ENCODE results near the gene MEGF6.

MEGF6 gene

GRCh38 chr1:3453203-3453761, 158.0 kb downstream of the MEGF6 start:
- peak; percentile 19 for DNase-seq

DNA sequence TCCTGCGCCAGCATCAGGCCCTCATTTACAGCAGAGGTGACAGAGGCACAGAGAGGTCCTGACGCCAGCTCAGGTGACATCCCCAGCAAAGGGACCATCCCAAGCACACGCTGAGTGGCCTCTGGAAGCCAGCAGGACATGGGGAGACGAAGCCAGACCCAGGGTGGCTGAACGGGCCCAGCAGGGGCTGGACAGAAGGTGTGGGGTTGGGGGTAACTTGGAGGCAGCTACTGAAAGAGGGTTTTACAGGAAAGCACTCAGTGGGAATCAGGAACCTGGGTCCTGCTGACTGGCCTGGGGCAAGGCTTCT, 158.5 kb downstream of the MEGF6 start:
- no peak for DNase-seq

DNA sequence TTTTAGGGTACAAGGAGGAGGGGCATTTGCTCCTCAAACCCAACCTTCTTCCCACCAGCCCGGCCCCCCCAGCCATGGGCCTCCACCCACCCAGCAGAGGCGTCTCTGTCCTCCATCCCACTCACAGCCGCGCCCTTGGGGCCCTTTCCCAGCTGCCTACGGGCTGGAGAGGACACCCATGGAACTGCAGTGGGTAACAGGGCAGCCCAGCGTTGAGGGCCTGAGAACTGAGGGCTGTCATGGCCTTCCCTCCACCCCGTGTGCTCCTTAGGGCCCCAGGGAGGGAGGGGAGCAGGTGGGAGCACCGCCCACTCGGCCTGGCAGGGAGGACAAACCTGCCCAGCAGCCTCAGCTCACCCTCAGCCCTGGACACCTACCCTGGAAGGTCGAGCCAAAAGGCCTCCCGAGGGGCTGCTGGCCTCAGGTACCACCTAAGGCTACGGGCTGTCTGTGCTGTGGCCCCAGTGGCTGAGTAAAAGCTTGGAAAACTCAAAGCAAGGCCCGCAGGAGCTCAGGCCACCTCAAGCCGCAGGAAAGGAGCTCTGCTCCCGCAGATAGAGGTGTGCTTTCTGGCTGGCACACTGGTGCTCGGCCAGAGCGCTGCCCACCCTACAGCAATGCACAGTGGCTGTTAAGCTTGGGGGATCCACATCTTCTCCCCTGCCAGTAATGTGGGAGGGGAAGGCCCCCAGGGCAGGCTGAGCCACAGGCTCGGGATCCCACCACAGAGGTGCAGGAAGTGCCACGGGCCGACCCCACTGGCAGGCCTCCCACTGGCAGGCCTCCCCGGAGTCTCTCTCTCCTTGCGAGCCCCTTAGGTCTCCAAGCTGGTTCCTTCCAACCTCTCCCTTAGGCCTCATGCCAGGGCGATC, 159.1 kb downstream of the MEGF6 start:
- DNase-seq, result no peak

GRCh38 chr1:3450983-3451382, 160.3 kb downstream of the MEGF6 start:
- no peak for DNase-seq

DNA sequence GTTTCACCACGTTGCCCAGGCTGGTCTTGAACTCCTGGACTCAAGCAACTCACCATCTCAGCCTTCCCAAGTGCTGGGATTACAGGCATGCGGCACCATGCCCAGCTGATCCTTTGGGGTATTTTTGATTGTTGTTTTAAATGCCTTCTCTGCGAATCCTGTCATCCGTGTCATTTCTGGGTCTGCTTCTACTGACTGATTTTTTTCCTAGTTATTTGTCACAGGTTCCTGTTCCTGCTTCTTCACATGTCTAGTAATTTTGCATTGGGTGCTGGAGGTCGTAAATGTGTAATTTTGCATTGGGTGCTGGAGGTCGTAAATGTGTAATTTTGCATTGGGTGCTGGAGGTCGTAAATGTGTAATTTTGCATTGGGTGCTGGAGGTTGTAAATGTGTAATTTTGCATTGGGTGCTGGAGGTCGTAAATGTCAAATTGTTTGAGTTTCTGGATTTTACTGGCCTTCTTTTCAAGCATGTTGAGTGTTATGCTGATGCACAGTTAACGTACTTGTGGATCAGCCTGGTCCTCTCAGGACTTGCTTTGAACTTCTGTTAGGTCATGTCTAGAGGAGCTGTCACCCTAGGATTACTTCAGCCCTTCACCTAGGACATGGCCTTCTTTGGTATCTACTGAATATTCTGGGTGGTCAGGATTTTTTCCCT, 161.0 kb downstream of the MEGF6 start:
- no peak for DNase-seq

DNA sequence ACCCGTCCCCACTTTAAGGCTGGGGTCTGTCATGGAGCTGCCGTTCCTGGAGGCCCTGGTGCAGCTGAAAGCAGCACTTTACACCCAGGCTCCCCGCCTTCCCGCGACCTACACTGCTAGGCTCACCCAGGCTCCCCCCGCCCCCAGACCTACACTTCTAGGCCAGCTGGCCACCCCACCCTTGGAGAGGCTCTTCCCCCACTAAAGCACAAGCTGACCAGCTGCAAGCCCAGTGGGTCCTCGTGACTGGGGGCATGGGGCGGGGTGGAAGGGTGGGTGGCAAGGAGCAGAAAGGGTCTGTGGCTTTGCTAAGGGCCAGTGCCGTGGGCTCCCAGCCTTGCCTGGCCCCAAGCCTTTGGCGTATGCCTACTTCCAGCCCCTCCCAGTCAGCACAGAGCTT, 166.6 kb downstream of the MEGF6 start:
- no peak for DNase-seq

DNA sequence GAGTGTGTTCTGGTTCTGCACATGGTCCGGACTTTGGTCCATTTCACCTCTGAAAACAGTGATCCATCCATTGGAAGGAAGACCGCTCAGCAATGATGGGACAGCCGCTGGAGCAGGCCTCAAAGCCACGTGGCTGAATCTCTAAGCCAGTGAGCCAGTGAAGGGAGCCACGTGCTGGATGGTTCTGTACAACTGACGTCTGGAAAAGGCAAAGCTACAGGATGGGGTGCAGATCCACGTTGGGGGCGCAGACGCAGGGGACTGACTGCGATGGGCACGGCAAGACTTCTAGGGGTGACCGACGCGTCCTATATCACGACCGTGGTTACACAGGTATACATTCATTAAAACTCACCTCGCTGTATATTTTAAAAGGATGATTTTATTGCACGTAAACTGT, 167.0 kb downstream of the MEGF6 start:
- DNase-seq, result no peak

GRCh38 chr1:3443807-3444206, 167.5 kb downstream of the MEGF6 start:
- DNase-seq, result no peak

DNA sequence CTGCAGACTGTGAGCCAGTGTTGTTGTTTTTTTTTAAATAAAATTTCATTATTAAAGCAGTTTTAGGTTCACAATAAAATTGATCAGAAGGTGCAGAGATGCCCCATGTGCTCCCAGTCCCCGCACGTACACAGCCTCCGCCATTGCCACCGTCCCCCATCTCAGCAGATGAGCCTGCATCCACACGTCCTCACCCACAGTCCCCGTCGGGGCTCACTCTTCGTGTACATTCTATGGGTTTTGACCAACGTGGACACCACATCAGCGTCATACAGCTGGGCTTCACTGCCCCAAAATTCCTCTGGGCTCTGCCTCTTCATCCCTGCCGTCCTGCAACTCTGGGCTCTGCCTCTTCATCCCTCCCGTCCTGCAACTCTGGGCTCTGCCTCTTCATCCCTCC, 168.4 kb downstream of the MEGF6 start:
- DNase-seq, result no peak

GRCh38 chr1:3442331-3442730, 169.0 kb downstream of the MEGF6 start:
- DNase-seq, result no peak

GRCh38 chr1:3441880-3442279, 169.4 kb downstream of the MEGF6 start:
- DNase-seq, result no peak

GRCh38 chr1:3441410-3441847, 169.9 kb downstream of the MEGF6 start:
- DNase-seq, result no peak

GRCh38 chr1:3440711-3441409, 170.4 kb downstream of the MEGF6 start:
- no peak for DNase-seq

DNA sequence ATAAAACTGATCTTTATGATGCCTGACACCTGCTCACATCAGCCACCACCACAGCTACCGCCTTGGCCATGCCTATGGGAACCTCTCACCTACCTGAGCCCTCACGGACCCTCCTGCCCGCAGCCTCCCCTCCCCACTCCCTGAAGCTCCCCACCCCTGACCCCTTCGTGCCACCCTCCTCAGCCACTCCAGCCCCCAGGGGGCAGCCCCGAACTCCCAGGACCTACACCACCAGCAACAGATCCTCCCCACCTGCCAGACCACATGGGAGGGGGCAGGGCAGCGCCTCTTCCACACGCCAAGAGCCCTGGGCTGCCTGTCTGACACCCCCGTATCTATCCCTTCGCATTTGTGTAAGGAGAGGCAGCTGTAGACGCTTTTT, 171.0 kb downstream of the MEGF6 start:
- no peak for DNase-seq

Measured in amniotic stem cell (primary cell).